GM19468 (cell line): ENCODE data around the gene ST3GAL6.

Experiments used
- ATAC-seq: cut with Tn5 transposase; IDR thresholded peaks from one replicate; pipeline ENCODE4 v1.9.1; 2021; ENCODE audit warnings: mild to moderate bottlenecking, moderate library complexity, moderate number of reproducible peaks; ENCODE audit not compliant: unreplicated experiment; ENCODE audit errors: extremely low read depth

ST3GAL6 gene

GRCh38 chr3:98797905-98798304 lies 34.8 kb downstream of the ST3GAL6 start:
- no peak for ATAC-seq

GRCh38 chr3:98798820-98799219 lies 35.7 kb downstream of the ST3GAL6 start:
- no peak for ATAC-seq

GRCh38 chr3:98799479-98799878 lies 36.3 kb downstream of the ST3GAL6 start:
- no peak for ATAC-seq

- ATAC-seq, result no peak
Measured at GRCh38 chr3:98800401-98800800, 37.3 kb downstream of the ST3GAL6 start.

- no peak for ATAC-seq
Measured at GRCh38 chr3:98801043-98801747, 38.1 kb downstream of the ST3GAL6 start.

- ATAC-seq, result no peak
Measured at GRCh38 chr3:98805571-98805970, 42.4 kb downstream of the ST3GAL6 start.

GRCh38 chr3:98806521-98806920 lies 43.4 kb downstream of the ST3GAL6 start:
- no peak for ATAC-seq

- ATAC-seq, result no peak
Measured at GRCh38 chr3:98807011-98807410, 43.9 kb downstream of the ST3GAL6 start.

GRCh38 chr3:98807561-98807960 lies 44.4 kb downstream of the ST3GAL6 start:
- ATAC-seq, result no peak

- ATAC-seq, result no peak
Measured at GRCh38 chr3:98808071-98808470, 44.9 kb downstream of the ST3GAL6 start.

GRCh38 chr3:98809557-98809956 lies 46.4 kb downstream of the ST3GAL6 start:
- ATAC-seq, result no peak

- ATAC-seq, result no peak
Measured at GRCh38 chr3:98811048-98811447, 47.9 kb downstream of the ST3GAL6 start.

- no peak for ATAC-seq
Measured at GRCh38 chr3:98812851-98813374, 49.8 kb downstream of the ST3GAL6 start.

GRCh38 chr3:98814817-98815420 lies 51.8 kb downstream of the ST3GAL6 start:
- no peak for ATAC-seq

- ATAC-seq, result no peak
Measured at GRCh38 chr3:98817547-98818041, 54.5 kb downstream of the ST3GAL6 start.

- ATAC-seq, result no peak
Measured at GRCh38 chr3:98821063-98821462, 57.9 kb downstream of the ST3GAL6 start.

- ATAC-seq, result no peak
Measured at GRCh38 chr3:98823791-98824190, 60.7 kb downstream of the ST3GAL6 start.

- no peak for ATAC-seq
Measured at GRCh38 chr3:98824256-98824655, 61.1 kb downstream of the ST3GAL6 start.

GRCh38 chr3:98826126-98826525 lies 63.0 kb downstream of the ST3GAL6 start:
- no peak for ATAC-seq

GRCh38 chr3:98827221-98827920 lies 64.2 kb downstream of the ST3GAL6 start:
- no peak for ATAC-seq

GRCh38 chr3:98829246-98829832 lies 66.2 kb downstream of the ST3GAL6 start:
- ATAC-seq, result no peak
